SH-SY5Y (cell line): ENCODE results near the gene BLCAP.

Experiments
- GATA2 ChIP-seq: IDR thresholded peaks from 2 replicates; pipeline ENCODE4 v1.6.1; 2011; ENCODE audit warnings: mild to moderate bottlenecking, low read depth, low read length
- GATA3 ChIP-seq: IDR thresholded peaks from 2 replicates; pipeline ENCODE4 v1.6.1; 2011; ENCODE audit warnings: low read depth, mild to moderate bottlenecking, low read length, moderate library complexity

The BLCAP gene

GRCh38 chr20:37537505-37537904 lies 9.8 kb upstream of the BLCAP start:
- TF ChIP-seq GATA3 (no peak), GATA2 (no peak)

GRCh38 chr20:37535443-37536132 lies 7.9 kb upstream of the BLCAP start:
- TF ChIP-seq GATA3 (no peak), GATA2 (no peak)

GRCh38 chr20:37534401-37535157 lies 6.9 kb upstream of the BLCAP start:
- TF ChIP-seq GATA2, result no peak

- no peak for TF ChIP-seq GATA3
- TF ChIP-seq GATA2, result no peak
These were observed 5.6 kb upstream of the BLCAP start for GRCh38 chr20:37533154-37533715.

- TF ChIP-seq GATA2 (no peak), GATA3 (no peak)
These were observed 4.2 kb upstream of the BLCAP start for GRCh38 chr20:37531856-37532255.

GRCh38 chr20:37530696-37531095 lies 3.0 kb upstream of the BLCAP start:
- TF ChIP-seq GATA2 (no peak), GATA3 (no peak)

- TF ChIP-seq GATA2 (no peak), GATA3 (no peak)
These were observed 2.4 kb upstream of the BLCAP start for GRCh38 chr20:37529968-37530600.

GRCh38 chr20:37529214-37529967 lies 1.7 kb upstream of the BLCAP start:
- TF ChIP-seq GATA2, result no peak

GRCh38 chr20:37528446-37529213 lies 954 bp upstream of the BLCAP start:
- TF ChIP-seq GATA3 (no peak), GATA2 (no peak)

GRCh38 chr20:37526839-37527637 lies 638 bp downstream of the BLCAP start:
- no peak for TF ChIP-seq GATA2
- TF ChIP-seq GATA3, result no peak

- TF ChIP-seq GATA3, result no peak
- TF ChIP-seq GATA2, result no peak
These were observed 1.3 kb downstream of the BLCAP start for GRCh38 chr20:37526238-37526838.

- TF ChIP-seq GATA3, result no peak
- TF ChIP-seq GATA2, result no peak
These were observed 1.9 kb downstream of the BLCAP start for GRCh38 chr20:37525810-37526209.
